A673 (cell line): Measurements from ENCODE around the gene CCDC148. TPM values are rescaled to one million over a fixed set of nuclear protein-coding genes. Genes with fewer than 3 reads are reported as not detected.
"Not testable (repeated sequence)": the region's sequence is repeated elsewhere in the genome, so short reads cannot be mapped to it uniquely, and the experiment has no call there.

ENCODE experiments used
- BruUV-seq: library from RNA; stranded (reverse); fragments of 400-500 nt; replicated peaks from 2 replicates; lab custom pipeline; 2021; lab: Mats Ljungman, UMichigan
- CTCF ChIA-PET: fragments of 300-600 bp; sonication (Branson Sonifier 250); formaldehyde crosslinking; loops from one replicate; lab custom pipeline; 2022; ENCODE audit warnings: antibody characterized with exemption; lab: Charles Lee
- POLR2A ChIA-PET: fragments of 300-600 bp; sonication (Branson Sonifier 250); formaldehyde crosslinking; loops from one replicate; lab custom pipeline; 2022; ENCODE audit warnings: antibody characterized with exemption; ENCODE audit not compliant: low non-redundant PET; lab: Charles Lee
- DNase-seq: peaks from one replicate; pipeline ENCODE4 v3.0.0-alpha.2; 2015; ENCODE audit warnings: low spot score
- H3K27ac ChIP-seq: fragments of 200-600 bp; sonication (generic); 2 replicates; pipeline ENCODE4 v1.5.1; 2016; ENCODE audit warnings: mixed run types, low read depth, mild to moderate bottlenecking, mixed read lengths, antibody characterized with exemption, low read length; ENCODE audit not compliant: poor library complexity, severe bottlenecking
- H3K27me3 ChIP-seq: fragments of 200-600 bp; sonication (generic); replicated peaks from 2 replicates; pipeline ENCODE4 v1.6.1; 2017; ENCODE audit warnings: mixed run types, low read depth, mild to moderate bottlenecking, mixed read lengths, antibody characterized with exemption, low read length; ENCODE audit not compliant: insufficient read depth, poor library complexity
- H3K36me3 ChIP-seq: fragments of 200-600 bp; sonication (generic); 2 replicates; pipeline ENCODE4 v1.6.1; 2016; ENCODE audit warnings: mixed run types, mild to moderate bottlenecking, mixed read lengths, antibody characterized with exemption, low read length; ENCODE audit not compliant: insufficient read depth, poor library complexity, severe bottlenecking
- H3K4me1 ChIP-seq: fragments of 200-600 bp; sonication (generic); 2 replicates; pipeline ENCODE4 v1.6.1; 2017; ENCODE audit warnings: mixed run types, mild to moderate bottlenecking, mixed read lengths, antibody characterized with exemption, low read length; ENCODE audit not compliant: insufficient read depth, poor library complexity, severe bottlenecking
- H3K4me3 ChIP-seq: fragments of 200-600 bp; sonication (generic); 2 replicates; pipeline ENCODE4 v1.5.1; 2016; ENCODE audit warnings: low read depth, mixed run types, mild to moderate bottlenecking, mixed read lengths, low read length; ENCODE audit not compliant: poor library complexity, severe bottlenecking
- H3K9me3 ChIP-seq: fragments of 200-600 bp; sonication (generic); 2 replicates; pipeline ENCODE4 v1.6.1; 2016; ENCODE audit warnings: mixed run types, low read depth, mild to moderate bottlenecking, mixed read lengths, antibody characterized with exemption, low read length; ENCODE audit not compliant: poor library complexity, severe bottlenecking
- CTCF ChIP-seq: fragments of 300-800, 200-600 bp; sonication (generic); conservative IDR thresholded peaks from 2 replicates; pipeline ENCODE4 v1.5.1; 2017; ENCODE audit warnings: low read depth, mild to moderate bottlenecking, antibody characterized with exemption, low read length, moderate library complexity, mixed read lengths
- EZH2 ChIP-seq: fragments of 200-600 bp; sonication (generic); IDR thresholded peaks from 2 replicates; pipeline ENCODE4 v1.6.1; 2017; ENCODE audit warnings: borderline replicate concordance, low read depth, mild to moderate bottlenecking, mixed read lengths, antibody characterized with exemption, low read length; ENCODE audit not compliant: poor library complexity, severe bottlenecking
- intact Hi-C: fragments of 100-400 bp; cut with micrococcal nuclease; formaldehyde crosslinking; loops from one replicate; pipeline ENCODE4 v1.10.0; 2022; ENCODE audit not compliant: unreplicated experiment
- total RNA-seq: library from RNA; stranded (reverse); gene quantifications from 2 replicates; pipeline ENCODE4 v1.2.3, GENCODE V29; 2021

The CCDC148 gene
- total RNA-seq, 1 experiment from 2014 or later, result 0.90 TPM

GRCh38 chr2:158350751-158351465, 105.6 kb downstream of the CCDC148 start:
- CTCF ChIA-PET, H3K4me1 ChIP-seq, H3K4me3 ChIP-seq, H3K9me3 ChIP-seq, H3K27me3 ChIP-seq, H3K27ac ChIP-seq, DNase-seq, POLR2A ChIA-PET, intact Hi-C loops, H3K36me3 ChIP-seq, BruUV-seq: not testable (repeated sequence)

- no peak overlapping the region for H3K27ac ChIP-seq
- ChIA-PET CTCF (no interaction called here), POLR2A (no interaction called here)
- intact Hi-C loops, result no loop called here
- H3K4me3 ChIP-seq, result no peak overlapping the region
- H3K4me1 ChIP-seq, result no peaks in the 10 kb centered on the region
- no TSS peak for BruUV-seq
- H3K27me3 ChIP-seq, result no peaks in the 10 kb centered on the region
- H3K9me3 ChIP-seq, result no peaks in the 10 kb centered on the region
- DNase-seq, result no peak
- no peaks in the 10 kb centered on the region for H3K36me3 ChIP-seq
- TF ChIP-seq EZH2 (no peak), CTCF (no peak)
Measured at GRCh38 chr2:158346032-158346431, 110.5 kb downstream of the CCDC148 start.

- no peak for TF ChIP-seq CTCF
- no peak for TF ChIP-seq EZH2
- no peak for DNase-seq
- POLR2A ChIA-PET, result no interaction called here
- intact Hi-C loops, result no loop called here
- CTCF ChIA-PET, result no interaction called here
- Histone ChIP-seq H3K9me3 (no peaks in the 10 kb centered on the region), H3K4me3 (no peak overlapping the region), H3K27ac (no peak overlapping the region), H3K36me3 (no peaks in the 10 kb centered on the region), H3K27me3 (no peaks in the 10 kb centered on the region), H3K4me1 (no peaks in the 10 kb centered on the region)
- no TSS peak for BruUV-seq
Measured at GRCh38 chr2:158339513-158339912, 117.0 kb downstream of the CCDC148 start.

- Histone ChIP-seq H3K36me3 (no peaks in the 10 kb centered on the region), H3K4me1 (no peaks in the 10 kb centered on the region), H3K27ac (no peak overlapping the region), H3K27me3 (no peaks in the 10 kb centered on the region), H3K4me3 (no peak overlapping the region), H3K9me3 (no peaks in the 10 kb centered on the region)
- POLR2A ChIA-PET, result no interaction called here
- DNase-seq, result no peak
- no peak for TF ChIP-seq CTCF
- TF ChIP-seq EZH2, result no peak
- BruUV-seq, result no TSS peak
- CTCF ChIA-PET, result no interaction called here
- intact Hi-C loops, result no loop called here
Measured at GRCh38 chr2:158337018-158337417, 119.5 kb downstream of the CCDC148 start.

- H3K9me3 ChIP-seq, H3K4me1 ChIP-seq, H3K27me3 ChIP-seq, H3K36me3 ChIP-seq, CTCF ChIA-PET, intact Hi-C loops, H3K27ac ChIP-seq, BruUV-seq, H3K4me3 ChIP-seq, POLR2A ChIA-PET, DNase-seq: not testable (repeated sequence)
Measured at GRCh38 chr2:158331799-158332198, 124.8 kb downstream of the CCDC148 start.
